Measurements from ENCODE around the gene CCDC197.

CCDC197 gene

GRCh38 chr14:93961620-93962019 is 35.5 kb upstream of the CCDC197 start:
- no peak for DNase-seq (ENCODE audit: low read depth)

- DNase-seq (ENCODE audit: low read depth), result peak; percentile 34
Observed at GRCh38 chr14:93962701-93963601, 34.1 kb upstream of the CCDC197 start.

GRCh38 chr14:93963692-93964091 is 33.4 kb upstream of the CCDC197 start:
- DNase-seq (ENCODE audit: low read depth), result no peak

GRCh38 chr14:93964281-93964680 is 32.8 kb upstream of the CCDC197 start:
- no peak for DNase-seq (ENCODE audit: low read depth)

- DNase-seq (ENCODE audit: low read depth), result no peak
Observed at GRCh38 chr14:93964820-93965286, 32.2 kb upstream of the CCDC197 start.

GRCh38 chr14:93965287-93965821 is 31.7 kb upstream of the CCDC197 start:
- no peak for DNase-seq (ENCODE audit: low read depth)

GRCh38 chr14:93965946-93966474 is 31.1 kb upstream of the CCDC197 start:
- DNase-seq (ENCODE audit: low read depth), result no peak

- no peak for DNase-seq (ENCODE audit: low read depth)
Observed at GRCh38 chr14:93967637-93968250, 29.4 kb upstream of the CCDC197 start.

- no peak for DNase-seq (ENCODE audit: low read depth)
Observed at GRCh38 chr14:93969082-93969828, 27.8 kb upstream of the CCDC197 start.

- peak; percentile 57 for DNase-seq (ENCODE audit: low read depth)
Observed at GRCh38 chr14:93970585-93970964, 26.5 kb upstream of the CCDC197 start.

- peak; percentile 65 for DNase-seq (ENCODE audit: low read depth)
Observed at GRCh38 chr14:93970965-93971634, 26.0 kb upstream of the CCDC197 start.

GRCh38 chr14:93971635-93972027 is 25.5 kb upstream of the CCDC197 start:
- no peak for DNase-seq (ENCODE audit: low read depth)

GRCh38 chr14:93972618-93973205 is 24.4 kb upstream of the CCDC197 start:
- DNase-seq (ENCODE audit: low read depth), result no peak

GRCh38 chr14:93973607-93974006 is 23.5 kb upstream of the CCDC197 start:
- no peak for DNase-seq (ENCODE audit: low read depth)

GRCh38 chr14:93974299-93974698 is 22.8 kb upstream of the CCDC197 start:
- no peak for DNase-seq (ENCODE audit: low read depth)

- no peak for DNase-seq (ENCODE audit: low read depth)
Observed at GRCh38 chr14:93974833-93975232, 22.3 kb upstream of the CCDC197 start.

GRCh38 chr14:93975791-93976476 is 21.2 kb upstream of the CCDC197 start:
- DNase-seq (ENCODE audit: low read depth), result no peak

GRCh38 chr14:93976477-93977057 is 20.5 kb upstream of the CCDC197 start, which contains the start of gene ASB2:
TSS of gene ASB2 (minus strand) at chr14:93976570. CDS start at chr14:93964539, 12,031 bp downstream.
- DNase-seq (ENCODE audit: low read depth), result no peak

- no peak for DNase-seq (ENCODE audit: low read depth)
Observed at GRCh38 chr14:93977171-93977570, 19.9 kb upstream of the CCDC197 start.

All from activated T-cell treated with anti-CD3 and anti-CD28 coated beads for 48 hours (primary cell).